Measurements from ENCODE around the gene PATZ1. TPM values are rescaled to one million over a fixed set of nuclear protein-coding genes. Genes with fewer than 3 reads are reported as not detected.

PATZ1 gene
- total RNA-seq, 1 experiment from 2014 or later = 120 TPM

- Mint-ChIP-seq H3K4me3 (no peak overlapping the region), H3K27me3 (ENCODE audit: low read depth) (no peaks in the 10 kb centered on the region; the same call in 1 of the 2 replicates), H3K27ac (no peak overlapping the region), H3K36me3 (ENCODE audit: insufficient read depth in 1 of 3, low read depth in 3 of 3) (no peaks in the 10 kb centered on the region), H3K4me1 (no peaks in the 10 kb centered on the region; a peak in 1 of 4 replicates), H3K9me3 (no peaks in the 10 kb centered on the region)
- H4K20me1 ChIP-seq (ENCODE audit: control insufficient read depth, insufficient read depth, insufficient read length) = no peaks in the 10 kb centered on the region
- H3K14ac ChIP-seq (ENCODE audit: insufficient read depth, low read length) = no peak overlapping the region
- no peak overlapping the region for H3T11ph ChIP-seq (ENCODE audit: low read length)
- no peak overlapping the region for H4K91ac ChIP-seq (ENCODE audit: insufficient read length, low read depth, low read length)
- H2BK15ac ChIP-seq (ENCODE audit: low read depth, low read length) = no peak overlapping the region
- no peak overlapping the region for H3K4ac ChIP-seq (ENCODE audit: low read depth, low read length)
- no peak overlapping the region for H2BK12ac ChIP-seq (ENCODE audit: insufficient read length, low read depth, low read length)
- H3K23me2 ChIP-seq (ENCODE audit: insufficient read length, low read depth, low read length, poor library complexity, severe bottlenecking) = no peaks in the 10 kb centered on the region
- no peaks in the 10 kb centered on the region for H3K9me3 ChIP-seq (ENCODE audit: control insufficient read depth, low read depth, low read length)
- no peak overlapping the region for H3K27ac ChIP-seq (ENCODE audit: insufficient read length, low read depth, low read length)
- H2BK120ac ChIP-seq (ENCODE audit: low read depth, low read length, poor library complexity, severe bottlenecking) = no peak overlapping the region
- H3K9ac ChIP-seq (ENCODE audit: extremely low read depth, insufficient read length, low read length) = no peak overlapping the region
- no peaks in the 10 kb centered on the region for H3K4me1 ChIP-seq (ENCODE audit: insufficient read depth, low read length)
- H2BK5ac ChIP-seq (ENCODE audit: insufficient read length, low read length) = no peak overlapping the region
- DNase-seq = no peak
- H3K23ac ChIP-seq (ENCODE audit: insufficient read length, low read depth, low read length) = no peak overlapping the region
- WGBS (ENCODE audit: extremely low coverage, insufficient read length, low lambda C conversion rate) = no CpG with 5 or more reads among the region's 3 CpGs
- no peak overlapping the region for H2AK5ac ChIP-seq (ENCODE audit: insufficient read length, low read length)
- H3K18ac ChIP-seq (ENCODE audit: insufficient read length, low read depth, low read length) = no peak overlapping the region
- H3K4me2 ChIP-seq (ENCODE audit: insufficient read depth, insufficient read length, low read length) = no peak overlapping the region
- no peak overlapping the region for H4K5ac ChIP-seq (ENCODE audit: insufficient read length, low read depth, low read length)
- H3K56ac ChIP-seq (ENCODE audit: insufficient read length, low read depth, low read length) = no peak overlapping the region
- H3K27me3 ChIP-seq (ENCODE audit: insufficient read depth, low read length) = no peaks in the 10 kb centered on the region
- no peak overlapping the region for H2AFZ ChIP-seq (ENCODE audit: low read length)
- TF ChIP-seq CTCF (conservative IDR thresholded peaks at IDR 0.05) = no peak
- no peaks in the 10 kb centered on the region for H3K79me2 ChIP-seq (ENCODE audit: insufficient read depth, low read length)
- H2BK20ac ChIP-seq (ENCODE audit: low read depth, low read length, poor library complexity, severe bottlenecking) = no peak overlapping the region
- no peaks in the 10 kb centered on the region for H3K79me1 ChIP-seq (ENCODE audit: insufficient read depth, low read depth, low read length, poor library complexity, severe bottlenecking)
- H4K8ac ChIP-seq (replicated peaks; ENCODE audit: insufficient read length, low read depth, low read length) = no peak overlapping the region
These were observed 41.0 kb downstream of the PATZ1 start for GRCh38 chr22:31305194-31305593.
